Stomach (tissue), 4 donors: ENCODE results near the gene CTXN3.

Source experiments
- CTCF ChIP-seq, 7 experiments: fragments of 450-650 bp in 4 of 7; fragments of 200-600 bp in 3 of 7; sonication (generic) in 3 of 7; IDR thresholded peaks; one replicate each; pipeline ENCODE4 v1.5.1; 2016 to 2019; ENCODE audit warnings: antibody characterized with exemption in 7 of 7, control low read depth in 2 of 7, mild to moderate bottlenecking in 1 of 7
- EP300 ChIP-seq: sonication (generic); formaldehyde crosslinking; IDR thresholded peaks from one replicate; pipeline ENCODE4 v1.6.1; 2017; ENCODE audit warnings: antibody characterized with exemption
- POLR2A ChIP-seq, 4 donors: fragments of 450-650 bp; IDR thresholded peaks; one replicate each; pipeline ENCODE4 v1.6.1; 2016; ENCODE audit warnings: antibody characterized with exemption in 4 of 4, control low read depth in 2 of 4, mild to moderate bottlenecking in 1 of 4, moderate library complexity in 1 of 4
- POLR2AphosphoS5 ChIP-seq, 3 donors: sonication (generic); formaldehyde crosslinking; IDR thresholded peaks; one replicate each; pipeline ENCODE4 v1.6.1; 2016; ENCODE audit warnings: antibody characterized with exemption in 3 of 3

DNA sequence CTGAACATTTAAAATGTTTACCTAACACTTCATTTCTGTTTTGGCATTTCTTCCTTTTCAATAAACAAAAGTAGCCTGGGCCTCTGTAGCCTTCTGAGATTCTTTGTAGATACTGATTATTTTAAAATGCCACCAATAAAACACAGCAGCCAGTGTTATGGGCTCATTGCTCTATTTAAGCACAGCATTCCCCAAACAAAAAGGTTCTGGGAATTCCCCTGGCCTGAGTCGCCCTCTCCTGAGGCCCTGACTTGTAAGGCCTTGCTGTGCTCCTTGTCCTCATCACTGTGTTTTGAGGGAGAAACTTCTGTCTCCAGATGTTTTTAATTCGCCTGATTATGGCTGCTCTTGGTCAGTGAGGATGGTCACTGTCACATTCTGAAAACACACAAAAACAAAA, 33.0 kb upstream of the CTXN3 start:
- TF ChIP-seq EP300 (no peak), POLR2A (IDR thresholded peaks at IDR 0.05) (no peak), CTCF (IDR thresholded peaks at IDR 0.05) (no peak), POLR2AphosphoS5 (IDR thresholded peaks at IDR 0.05) (no peak)
